Activated T-cell treated with anti-CD3 and anti-CD28 coated beads, Interleukin-2, amount 50 U/mL, for 24 hours (primary cell): ENCODE measurements around the gene MYCBP2.
"Not testable (repeated sequence)": the region's sequence is repeated elsewhere in the genome, so short reads cannot be mapped to it uniquely, and the experiment has no call there.

Experiments
- DNase-seq: peaks from one replicate; pipeline ENCODE4 v3.0.0-alpha.2; 2020
- H3K27ac Mint-ChIP-seq: 2 replicates; pipeline ENCODE4 v1.8.0; 2020; ENCODE audit warnings: mild to moderate bottlenecking, mixed read lengths
- H3K27me3 Mint-ChIP-seq: 2 replicates; pipeline ENCODE4 v1.8.0; 2020; ENCODE audit warnings: mixed read lengths
- H3K36me3 Mint-ChIP-seq: 2 replicates; pipeline ENCODE4 v1.8.0; 2020; ENCODE audit warnings: low read depth, mixed read lengths
- H3K4me1 Mint-ChIP-seq: 2 replicates; pipeline ENCODE4 v1.8.0; 2020; ENCODE audit warnings: low read depth, mixed read lengths
- H3K4me3 Mint-ChIP-seq: 2 replicates; pipeline ENCODE4 v1.8.0; 2020; ENCODE audit warnings: mild to moderate bottlenecking, moderate library complexity, mixed read lengths
- H3K9me3 Mint-ChIP-seq: 2 replicates; pipeline ENCODE4 v1.8.0; 2020; ENCODE audit warnings: mixed read lengths

MYCBP2 gene

DNA sequence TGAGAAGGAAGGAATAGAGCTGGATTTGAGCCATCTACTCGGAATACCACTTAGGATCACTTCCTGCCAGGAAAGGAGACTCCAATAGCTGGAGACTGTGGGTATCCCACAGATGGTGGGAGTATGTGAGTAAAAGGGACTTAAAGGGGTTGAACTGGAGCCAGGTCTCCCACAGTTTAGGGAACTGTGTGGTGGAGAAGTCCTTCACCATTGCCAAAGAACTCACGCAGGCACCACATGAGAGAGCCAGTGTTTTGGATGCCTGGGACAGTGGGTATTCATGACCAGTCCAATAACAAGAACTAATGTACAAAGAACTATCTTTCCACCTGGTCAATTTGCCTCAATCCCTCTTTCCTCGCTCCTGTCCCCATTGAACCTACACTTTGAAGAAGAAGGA is 24.4 kb upstream of the MYCBP2 start:
- H3K4me1 Mint-ChIP-seq: peaks cover 20% of the 10 kb centered on the region
- no peaks in the 10 kb centered on the region for H3K27me3 Mint-ChIP-seq
- H3K4me3 Mint-ChIP-seq: no peak overlapping the region
- no peaks in the 10 kb centered on the region for H3K36me3 Mint-ChIP-seq
- DNase-seq: no peak
- no peaks in the 10 kb centered on the region for H3K9me3 Mint-ChIP-seq
- no peak overlapping the region for H3K27ac Mint-ChIP-seq

DNA sequence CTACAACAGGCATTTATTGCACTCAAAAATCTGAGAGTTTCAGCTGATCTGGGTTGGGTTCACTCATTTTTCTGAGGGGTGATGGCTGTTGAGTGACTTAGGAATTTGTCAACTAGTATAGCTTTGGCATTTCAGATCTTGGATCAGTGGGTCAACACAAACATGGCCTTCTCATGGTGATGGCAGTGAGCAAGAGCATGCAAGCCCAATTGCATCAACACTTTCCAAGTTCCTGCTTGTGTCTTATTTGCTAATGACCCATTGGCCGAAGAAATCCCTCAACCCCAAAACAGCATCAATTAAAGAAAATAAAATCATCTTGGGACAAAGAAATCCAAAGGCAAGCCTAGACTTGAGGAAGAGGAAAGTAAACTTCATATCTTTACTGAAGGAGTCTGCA is 23.9 kb upstream of the MYCBP2 start:
- no peak overlapping the region for H3K27ac Mint-ChIP-seq
- H3K4me1 Mint-ChIP-seq: peaks cover 25% of the 10 kb centered on the region
- H3K9me3 Mint-ChIP-seq: no peaks in the 10 kb centered on the region
- H3K4me3 Mint-ChIP-seq: no peak overlapping the region
- DNase-seq: no peak
- H3K27me3 Mint-ChIP-seq: no peaks in the 10 kb centered on the region
- H3K36me3 Mint-ChIP-seq: no peaks in the 10 kb centered on the region

DNA sequence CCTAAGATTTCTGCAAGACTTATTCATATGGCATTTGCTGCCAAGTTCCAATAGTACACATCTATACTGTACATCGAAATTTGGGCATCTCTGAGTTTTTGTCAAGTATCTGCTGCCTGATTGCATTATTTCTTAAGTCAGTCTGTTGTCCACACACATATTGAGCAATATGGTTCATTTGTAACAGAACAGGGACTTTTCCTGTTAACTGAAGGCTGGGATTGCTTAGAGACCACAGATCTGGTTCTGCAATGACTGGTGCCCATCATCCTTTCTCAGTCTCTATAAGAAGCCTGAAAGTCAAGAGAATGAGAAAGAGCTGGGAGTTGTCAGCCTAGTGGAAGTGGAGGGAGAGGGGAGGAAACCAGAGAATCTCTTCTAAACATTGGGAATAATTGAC is 22.5 kb upstream of the MYCBP2 start:
- Mint-ChIP-seq H3K27ac (no peak overlapping the region), H3K4me1 (peaks cover 30% of the 10 kb centered on the region), H3K27me3 (no peaks in the 10 kb centered on the region), H3K9me3 (no peaks in the 10 kb centered on the region), H3K4me3 (no peak overlapping the region), H3K36me3 (no peaks in the 10 kb centered on the region)
- DNase-seq: no peak

DNA sequence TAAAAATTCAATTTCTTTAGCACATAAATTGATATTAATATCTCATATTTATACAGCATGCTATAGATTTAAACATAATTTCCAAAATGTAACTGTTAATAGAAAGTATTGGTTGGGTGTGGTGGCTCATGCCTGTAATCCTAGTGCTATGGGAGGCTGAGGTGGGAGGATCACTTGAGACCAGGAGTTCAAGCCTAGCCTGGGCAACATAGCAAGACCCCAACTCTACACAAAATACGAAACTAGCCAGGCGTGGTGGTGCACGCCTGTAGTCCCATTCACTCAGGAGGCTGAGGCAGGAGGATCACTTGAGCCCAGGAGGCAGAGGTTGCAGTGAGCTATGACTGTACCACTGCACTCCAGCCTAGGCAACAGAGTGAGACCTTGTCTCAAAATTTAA is 20.5 kb upstream of the MYCBP2 start:
- not testable (repeated sequence) for H3K27ac Mint-ChIP-seq, H3K4me3 Mint-ChIP-seq
- peaks cover 29% of the 10 kb centered on the region for H3K4me1 Mint-ChIP-seq

DNA sequence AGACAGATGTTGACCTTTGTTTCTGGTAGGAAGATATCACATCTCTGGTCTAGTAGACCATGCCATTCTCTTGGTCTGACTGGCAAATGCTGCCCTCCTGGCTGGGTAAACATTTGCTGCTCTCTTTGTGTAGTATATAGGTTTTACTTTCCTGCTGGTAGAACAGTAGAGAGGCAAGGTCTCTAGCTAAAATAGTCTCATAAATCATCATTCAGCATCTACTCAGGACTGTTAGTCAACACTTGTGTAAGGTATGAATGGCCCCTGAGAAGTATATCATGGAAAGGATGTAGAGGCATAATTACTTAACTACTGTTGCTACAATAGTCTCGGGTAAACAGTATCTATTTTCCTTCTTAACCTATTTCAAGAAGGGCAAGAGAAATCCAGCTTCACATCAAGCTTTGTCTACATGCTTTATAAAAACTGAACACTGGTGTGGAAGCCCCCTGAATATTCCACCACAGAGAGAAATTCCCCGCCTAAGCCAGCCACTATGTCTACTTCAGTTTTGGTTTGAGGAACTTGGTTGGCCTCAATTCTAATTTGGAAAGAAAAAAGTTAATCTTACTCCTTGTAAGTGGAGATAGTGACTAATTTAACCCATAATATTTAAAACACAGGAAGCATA is 18.4 kb upstream of the MYCBP2 start:
- H3K36me3 Mint-ChIP-seq: no peaks in the 10 kb centered on the region
- H3K4me1 Mint-ChIP-seq: peaks cover 37% of the 10 kb centered on the region
- H3K27ac Mint-ChIP-seq: peak overlapping the region; percentile 95
- H3K4me3 Mint-ChIP-seq: peak overlapping the region; percentile 44
- no peaks in the 10 kb centered on the region for H3K27me3 Mint-ChIP-seq
- no peaks in the 10 kb centered on the region for H3K9me3 Mint-ChIP-seq
- no peak for DNase-seq

More for the DNA sequence above, 20.5 kb upstream of the MYCBP2 start:
- not testable (repeated sequence) for H3K27me3 Mint-ChIP-seq, DNase-seq, H3K36me3 Mint-ChIP-seq, H3K9me3 Mint-ChIP-seq

DNA sequence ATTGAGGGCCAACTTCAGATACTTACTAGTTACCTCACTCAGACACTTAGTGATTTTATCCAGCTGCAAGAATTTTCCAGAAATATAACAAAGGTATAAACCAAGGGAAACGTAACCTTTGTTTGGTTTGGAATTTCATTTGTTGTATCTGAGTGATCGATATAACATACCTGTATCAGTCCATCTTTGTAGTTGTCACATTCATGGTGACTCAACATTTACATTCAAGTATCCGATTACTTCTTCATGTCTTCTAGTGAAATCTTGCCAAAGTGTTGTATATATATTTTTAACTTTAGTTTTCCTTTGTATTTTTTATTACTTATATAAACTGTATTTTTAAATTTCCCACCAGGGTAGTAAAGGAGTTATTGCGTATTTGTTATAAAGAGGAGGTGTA is 16.9 kb upstream of the MYCBP2 start:
- peaks cover 45% of the 10 kb centered on the region for H3K4me1 Mint-ChIP-seq
- H3K27me3 Mint-ChIP-seq: no peaks in the 10 kb centered on the region
- H3K9me3 Mint-ChIP-seq: no peaks in the 10 kb centered on the region
- H3K27ac Mint-ChIP-seq: no peak overlapping the region
- H3K36me3 Mint-ChIP-seq: no peaks in the 10 kb centered on the region
- no peak for DNase-seq
- no peak overlapping the region for H3K4me3 Mint-ChIP-seq

DNA sequence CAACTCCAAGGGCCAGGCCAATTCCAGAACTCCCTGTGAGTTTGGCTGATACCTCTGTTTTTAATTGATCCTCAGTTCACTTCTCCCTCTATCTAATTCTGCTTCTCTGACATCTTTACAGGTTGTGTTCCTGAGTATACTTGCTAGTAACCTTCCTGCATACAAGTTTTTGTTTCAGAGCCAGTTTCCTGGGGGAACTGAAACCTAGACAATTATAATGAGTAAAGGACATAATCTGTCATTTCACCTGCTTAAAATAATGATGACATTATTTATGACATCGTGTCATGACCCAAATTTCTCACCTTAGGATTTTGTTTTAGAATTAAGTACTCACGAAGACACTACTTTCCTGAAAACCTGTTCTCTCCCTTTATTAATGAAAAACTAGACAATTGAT is 12.5 kb upstream of the MYCBP2 start:
- Mint-ChIP-seq H3K27me3 (no peaks in the 10 kb centered on the region), H3K9me3 (no peaks in the 10 kb centered on the region), H3K27ac (no peak overlapping the region), H3K36me3 (no peaks in the 10 kb centered on the region), H3K4me3 (no peak overlapping the region), H3K4me1 (peaks cover 32% of the 10 kb centered on the region)
- DNase-seq: no peak

DNA sequence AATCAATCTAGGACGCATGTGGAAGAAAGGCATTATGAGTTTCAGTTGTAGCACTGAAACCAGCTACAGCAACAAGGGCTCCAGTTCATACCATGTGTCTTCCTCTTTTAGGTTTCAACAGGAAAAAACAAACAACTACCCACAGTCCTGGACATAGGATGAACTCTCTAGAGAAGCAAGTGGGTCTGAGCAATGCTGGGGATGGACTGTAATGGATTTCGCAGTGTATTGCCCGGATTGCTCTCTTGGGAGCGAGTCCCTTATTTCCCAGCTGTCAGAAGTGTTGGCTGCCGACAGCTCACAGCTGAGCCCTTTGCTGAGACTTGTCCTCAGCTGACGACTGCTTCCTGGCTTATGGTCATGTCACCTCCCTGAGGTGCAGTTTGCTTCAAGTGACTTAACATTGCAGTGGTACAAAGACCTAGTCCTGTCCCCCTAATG is 12.1 kb upstream of the MYCBP2 start:
- H3K27ac Mint-ChIP-seq: no peak overlapping the region
- no peaks in the 10 kb centered on the region for H3K9me3 Mint-ChIP-seq
- H3K4me1 Mint-ChIP-seq: peaks cover 31% of the 10 kb centered on the region
- H3K36me3 Mint-ChIP-seq: no peaks in the 10 kb centered on the region
- no peaks in the 10 kb centered on the region for H3K27me3 Mint-ChIP-seq
- no peak overlapping the region for H3K4me3 Mint-ChIP-seq
- no peak for DNase-seq

DNA sequence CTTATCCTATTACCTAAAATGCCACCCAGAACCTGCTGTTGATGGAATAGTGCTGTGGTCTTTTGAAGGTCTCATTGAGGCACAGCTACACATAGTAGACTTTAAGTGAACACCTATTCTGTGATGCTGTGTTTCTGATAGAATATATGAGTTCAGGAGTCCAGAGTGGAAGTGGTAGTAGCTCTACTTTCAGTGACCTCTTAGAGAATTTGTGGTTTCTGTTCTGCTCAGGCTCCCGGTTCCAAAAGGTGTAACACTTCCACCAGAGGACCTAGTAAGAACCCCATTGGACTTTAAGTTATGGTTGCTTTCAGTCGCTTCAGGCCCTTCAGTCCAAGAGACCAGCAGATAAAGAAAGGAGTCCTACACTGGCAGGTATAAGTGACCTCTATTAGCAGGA is 11.4 kb upstream of the MYCBP2 start:
- no peaks in the 10 kb centered on the region for H3K27me3 Mint-ChIP-seq
- H3K4me1 Mint-ChIP-seq: peaks cover 30% of the 10 kb centered on the region
- DNase-seq: no peak
- H3K4me3 Mint-ChIP-seq: no peak overlapping the region
- no peaks in the 10 kb centered on the region for H3K9me3 Mint-ChIP-seq
- H3K27ac Mint-ChIP-seq: no peak overlapping the region
- H3K36me3 Mint-ChIP-seq: no peaks in the 10 kb centered on the region

DNA sequence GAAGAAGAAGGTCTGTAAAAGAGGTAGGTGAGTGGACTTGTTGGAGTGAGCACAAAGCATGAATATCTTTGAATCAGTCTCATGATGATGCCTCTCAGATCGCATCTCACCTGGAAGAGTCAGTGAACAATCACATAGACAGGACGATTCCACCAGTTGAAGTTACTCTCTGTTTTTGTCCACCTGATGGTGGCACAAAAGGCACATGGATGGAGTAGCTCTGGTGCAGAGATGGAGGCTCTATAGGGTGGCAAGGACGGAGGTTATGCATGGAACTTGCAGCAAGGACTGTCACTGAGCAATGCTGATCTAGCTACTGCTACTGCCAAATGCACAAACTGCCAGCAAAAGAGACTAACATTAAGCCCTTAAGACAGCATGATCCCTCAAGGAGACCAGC is 10.3 kb upstream of the MYCBP2 start:
- peaks cover 26% of the 10 kb centered on the region for H3K4me1 Mint-ChIP-seq
- H3K27ac Mint-ChIP-seq: no peak overlapping the region
- H3K9me3 Mint-ChIP-seq: no peaks in the 10 kb centered on the region
- H3K36me3 Mint-ChIP-seq: no peaks in the 10 kb centered on the region
- H3K27me3 Mint-ChIP-seq: no peaks in the 10 kb centered on the region
- no peak overlapping the region for H3K4me3 Mint-ChIP-seq
- no peak for DNase-seq

DNA sequence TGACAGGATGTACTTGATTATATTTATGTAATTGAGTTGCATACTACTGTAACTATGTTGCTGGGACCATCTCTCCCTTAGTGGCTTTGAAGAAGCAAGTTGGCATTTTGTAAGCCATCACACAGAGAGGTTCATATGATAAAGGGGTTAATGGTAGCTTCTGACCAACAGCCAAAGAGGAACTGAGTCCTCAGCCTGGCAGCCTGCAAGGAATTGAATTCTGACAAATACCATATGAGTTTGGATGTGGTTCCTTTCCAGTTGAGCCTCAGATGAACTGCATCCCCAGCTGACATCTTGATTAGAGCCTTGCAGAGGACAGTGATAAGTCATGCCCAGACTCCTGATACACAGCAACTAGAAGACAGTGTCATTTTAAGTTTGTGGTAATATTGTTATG is 8.6 kb upstream of the MYCBP2 start:
- Mint-ChIP-seq H3K4me1 (peaks cover 28% of the 10 kb centered on the region), H3K27ac (no peak overlapping the region), H3K4me3 (no peak overlapping the region), H3K9me3 (no peaks in the 10 kb centered on the region), H3K27me3 (no peaks in the 10 kb centered on the region), H3K36me3 (no peaks in the 10 kb centered on the region)
- no peak for DNase-seq

DNA sequence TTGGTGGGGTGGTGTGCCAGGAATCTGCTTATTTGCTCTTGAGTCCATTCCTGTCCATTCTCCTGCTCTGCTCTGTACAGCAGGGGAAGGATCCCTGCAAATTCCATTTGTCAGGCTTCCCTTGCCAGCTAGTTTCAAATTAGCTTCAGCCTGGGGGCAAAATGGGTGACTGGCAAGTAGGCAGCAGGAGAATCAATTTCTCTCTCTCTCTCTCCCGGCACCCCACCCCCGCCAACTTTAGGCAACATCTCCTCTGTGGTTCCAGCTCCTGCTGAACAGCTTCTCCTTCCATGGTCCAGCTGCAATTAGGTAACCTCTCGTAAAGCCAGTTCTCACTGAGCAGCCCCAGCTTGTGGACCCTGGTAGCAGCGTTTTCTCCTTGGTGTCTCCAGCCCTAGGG is 6.7 kb upstream of the MYCBP2 start:
- Mint-ChIP-seq H3K4me1 (peaks cover 21% of the 10 kb centered on the region), H3K27me3 (no peaks in the 10 kb centered on the region), H3K27ac (no peak overlapping the region), H3K4me3 (no peak overlapping the region), H3K9me3 (no peaks in the 10 kb centered on the region), H3K36me3 (peaks cover 7% of the 10 kb centered on the region)
- DNase-seq: no peak

DNA sequence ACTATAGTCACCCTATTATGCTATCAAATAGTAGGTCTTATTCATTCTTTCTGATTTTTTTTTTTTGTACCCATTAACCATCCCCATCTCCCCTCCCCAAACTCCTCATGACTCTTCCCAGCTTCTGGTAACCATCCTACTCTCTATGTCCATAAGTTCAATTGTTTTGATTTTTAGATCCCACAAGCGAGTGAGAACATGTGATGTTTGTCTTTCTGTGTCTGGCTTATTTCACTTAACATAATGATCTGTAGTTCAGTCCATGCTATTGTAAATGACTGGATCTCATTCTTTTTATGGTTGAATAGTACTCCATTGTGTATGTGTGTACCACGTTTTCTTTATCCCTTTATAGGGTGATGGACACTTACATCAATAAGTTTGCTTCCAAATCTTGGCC is 4.5 kb upstream of the MYCBP2 start:
- DNase-seq: no peak
- peak overlapping the region; percentile 67 for H3K27ac Mint-ChIP-seq
- no peaks in the 10 kb centered on the region for H3K9me3 Mint-ChIP-seq
- H3K4me3 Mint-ChIP-seq: no peak overlapping the region
- H3K27me3 Mint-ChIP-seq: no peaks in the 10 kb centered on the region
- H3K36me3 Mint-ChIP-seq: peaks cover 9% of the 10 kb centered on the region
- peaks cover 35% of the 10 kb centered on the region for H3K4me1 Mint-ChIP-seq

DNA sequence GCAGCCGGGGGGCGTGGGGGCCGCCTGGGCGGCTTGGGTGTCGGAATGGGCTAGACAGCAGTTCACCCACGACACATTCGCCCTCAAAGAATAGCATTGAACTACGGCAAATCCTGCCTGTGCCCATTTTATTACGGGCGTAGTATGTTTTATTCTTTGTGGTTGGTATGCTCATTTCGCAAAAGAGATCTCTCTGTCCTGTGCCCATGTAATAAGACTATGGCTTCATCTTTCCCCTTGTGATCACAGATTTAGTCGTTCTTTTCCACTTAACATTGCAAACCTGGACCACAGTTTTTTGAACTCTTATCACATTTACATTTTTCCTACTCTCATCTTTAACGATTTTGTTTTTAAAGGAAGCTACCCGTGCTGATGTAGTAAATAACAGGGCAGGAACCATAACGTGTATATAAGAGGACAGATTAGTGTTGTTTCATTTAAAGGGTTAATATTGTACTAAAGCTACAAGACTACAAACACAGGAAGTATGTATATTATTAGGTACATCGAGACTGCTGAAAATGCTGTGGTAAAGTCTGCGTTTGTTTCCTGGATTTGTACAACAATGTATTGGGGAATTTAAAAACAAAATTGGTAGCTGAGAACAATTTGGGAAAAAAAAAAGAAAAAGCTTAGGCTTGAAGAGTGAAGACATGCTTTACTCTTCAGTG is 3.2 kb upstream of the MYCBP2 start:
- H3K9me3 Mint-ChIP-seq: no peaks in the 10 kb centered on the region
- H3K4me3 Mint-ChIP-seq: peak overlapping the region; percentile 95
- no peak for DNase-seq
- peak overlapping the region; percentile 98 for H3K27ac Mint-ChIP-seq
- no peaks in the 10 kb centered on the region for H3K27me3 Mint-ChIP-seq
- peaks cover 21% of the 10 kb centered on the region for H3K36me3 Mint-ChIP-seq
- H3K4me1 Mint-ChIP-seq: peaks cover 35% of the 10 kb centered on the region

DNA sequence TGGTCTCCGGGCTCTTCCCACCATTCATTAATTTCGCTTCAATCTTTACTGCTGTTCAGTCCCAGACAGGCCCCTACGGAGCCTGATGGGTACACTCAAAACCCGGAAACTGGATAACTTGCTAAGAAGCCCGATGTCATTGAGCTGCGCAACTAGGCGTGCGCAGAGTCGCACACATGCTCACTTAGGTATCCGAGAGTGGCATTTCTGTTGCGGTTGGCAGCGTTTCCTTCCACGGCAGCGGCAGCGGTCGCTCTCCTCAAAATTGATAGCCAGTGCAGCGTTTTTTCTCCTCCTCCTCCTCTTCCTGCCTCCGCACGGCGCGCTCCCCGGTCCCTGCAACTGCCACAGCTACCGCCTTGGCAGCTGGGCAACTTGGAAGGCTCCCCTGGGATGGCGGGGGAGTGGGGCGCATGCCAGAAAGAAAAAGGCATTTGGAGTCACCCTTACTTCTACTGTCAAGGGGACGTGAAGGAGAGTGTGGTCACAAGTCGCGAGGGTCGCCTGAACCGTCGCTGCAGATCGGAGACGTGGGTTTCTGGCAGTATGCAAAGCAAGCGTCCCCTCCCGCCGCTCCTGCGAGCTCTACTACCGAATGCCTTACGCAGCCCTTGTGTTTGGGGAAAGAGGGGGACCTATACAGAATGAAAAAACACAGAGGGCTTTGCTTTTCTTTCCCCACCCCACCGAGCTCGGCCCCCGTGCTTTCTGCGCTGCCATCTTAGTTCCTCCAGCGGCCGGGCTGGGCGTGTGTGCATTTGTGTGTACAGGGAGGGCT is 2.4 kb upstream of the MYCBP2 start:
- Mint-ChIP-seq H3K27me3 (no peaks in the 10 kb centered on the region), H3K4me3 (peak overlapping the region; percentile 95), H3K27ac (peak overlapping the region; percentile 98), H3K9me3 (no peaks in the 10 kb centered on the region), H3K4me1 (peaks cover 43% of the 10 kb centered on the region), H3K36me3 (peaks cover 26% of the 10 kb centered on the region)
- DNase-seq: peak; percentile 89
